HPDE6-E6E7 (cell line): ENCODE data around the gene FOXL1.

Experiments
- DNase-seq: peaks from one replicate; pipeline ENCODE4 v3.0.0; 2011; ENCODE audit warnings: missing footprints; ENCODE audit errors: extremely low spot score

The FOXL1 gene

DNA sequence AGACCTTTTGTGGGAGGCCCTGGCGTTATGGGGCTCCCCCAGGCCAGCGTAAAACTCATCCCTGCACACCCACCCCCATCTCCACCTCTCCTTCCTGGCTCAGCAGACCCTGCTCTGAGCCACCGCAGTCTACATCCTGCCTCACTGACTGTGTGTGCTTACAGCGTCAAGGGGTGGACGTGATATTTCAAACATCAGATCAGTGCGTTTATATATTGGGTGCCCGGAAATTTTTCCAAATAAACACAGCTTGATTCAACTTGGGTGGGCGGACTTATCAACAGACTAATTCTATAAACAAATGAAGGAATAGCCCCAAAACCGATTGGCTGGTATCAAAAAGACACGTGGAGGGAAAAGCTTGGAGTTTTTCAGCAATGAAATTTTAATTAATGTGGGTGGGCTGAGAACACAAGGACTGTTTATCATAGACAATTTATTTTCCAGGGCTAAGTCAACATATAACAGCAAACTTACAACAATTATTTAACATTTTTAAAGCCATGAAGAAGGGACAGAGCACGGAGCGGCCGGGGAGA lies at the start of gene FOXL1:
TSS of gene FOXL1 (plus strand) at position 489 of the 539 bp plus-strand sequence. CDS start 175 bp downstream, outside the sequence.
- DNase-seq = no peak

DNA sequence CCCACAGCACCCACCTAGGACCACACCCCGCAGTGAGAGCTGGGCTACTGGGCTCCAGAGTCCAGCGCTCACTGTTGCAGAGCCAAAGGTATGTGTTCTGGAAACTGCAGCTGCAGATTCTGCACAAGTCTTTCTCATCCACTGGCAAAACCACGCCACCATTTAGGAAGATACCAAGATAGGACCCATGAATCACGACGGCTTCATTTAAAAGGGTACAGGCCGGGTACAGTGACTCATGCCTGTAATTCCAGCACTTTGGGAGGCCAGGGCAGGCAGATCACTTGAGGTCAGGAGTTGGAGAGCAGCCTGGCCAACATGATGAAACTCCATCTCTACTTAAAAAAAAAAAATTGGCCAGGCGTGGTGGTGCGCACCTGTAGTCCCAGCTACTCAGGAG lies 49.2 kb upstream of the FOXL1 start:
- no peak for DNase-seq

DNA sequence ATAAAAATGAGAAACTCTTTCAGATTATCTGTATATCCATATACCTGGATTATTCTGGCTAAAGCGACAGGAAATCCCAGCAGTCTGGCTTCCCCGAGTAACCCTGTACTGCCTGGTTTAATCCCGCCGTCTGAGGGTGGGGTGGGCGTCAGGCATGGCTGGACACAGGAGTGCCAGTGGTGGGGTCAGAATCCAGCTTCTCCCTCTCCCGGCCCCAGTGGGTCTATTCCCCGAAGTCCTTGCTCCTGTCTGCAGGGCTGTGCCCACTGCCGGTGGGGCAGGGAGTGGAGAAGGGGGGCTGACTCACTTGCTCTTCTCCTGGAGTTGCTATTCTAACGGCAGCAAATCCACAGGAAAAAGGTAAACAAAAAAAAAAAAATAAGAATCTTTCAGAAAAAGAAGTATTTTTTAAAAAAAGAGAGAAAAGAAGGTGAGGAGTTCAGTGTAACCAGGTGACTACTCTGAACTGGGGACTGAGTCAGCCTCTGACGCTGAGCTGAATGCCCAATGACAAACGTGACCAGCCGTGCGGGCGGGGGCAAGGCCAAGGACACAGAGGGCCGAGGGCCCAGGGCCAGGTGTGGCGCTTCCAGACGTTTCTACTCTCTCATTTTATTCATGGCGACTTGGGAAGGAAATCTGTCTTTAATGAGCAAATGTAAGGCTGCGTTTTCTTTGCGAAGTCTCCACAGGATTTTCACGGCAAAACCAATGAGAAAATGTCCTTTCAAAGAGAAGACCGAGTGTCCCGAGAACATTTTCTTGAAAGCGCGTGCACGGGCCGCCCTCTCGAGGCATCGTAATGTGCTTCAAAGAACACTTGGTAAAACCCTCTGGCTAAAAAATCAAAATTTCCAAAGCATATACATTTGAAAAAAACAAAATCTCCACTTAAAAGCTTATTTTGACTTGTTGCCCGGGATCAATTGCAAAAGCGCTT lies 47.8 kb upstream of the FOXL1 start:
- no peak for DNase-seq

DNA sequence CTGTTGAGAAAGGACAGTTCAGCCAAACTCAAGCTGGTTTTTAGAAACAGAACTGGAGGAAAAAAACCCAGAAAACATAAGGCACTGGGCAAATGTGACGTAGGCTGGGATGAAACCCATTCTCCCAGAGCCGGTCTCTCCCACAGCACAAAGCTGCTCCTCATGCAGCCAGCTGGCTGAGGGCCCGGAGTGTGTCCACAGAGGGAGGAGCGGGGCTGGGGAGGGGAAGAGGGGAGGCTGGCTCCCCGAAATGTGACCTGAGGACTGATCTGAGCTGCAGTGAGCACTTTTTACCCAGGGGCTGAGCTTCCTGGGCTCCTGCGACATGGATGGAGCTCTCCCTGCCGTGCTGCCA lies 47.2 kb upstream of the FOXL1 start:
- no peak for DNase-seq

DNA sequence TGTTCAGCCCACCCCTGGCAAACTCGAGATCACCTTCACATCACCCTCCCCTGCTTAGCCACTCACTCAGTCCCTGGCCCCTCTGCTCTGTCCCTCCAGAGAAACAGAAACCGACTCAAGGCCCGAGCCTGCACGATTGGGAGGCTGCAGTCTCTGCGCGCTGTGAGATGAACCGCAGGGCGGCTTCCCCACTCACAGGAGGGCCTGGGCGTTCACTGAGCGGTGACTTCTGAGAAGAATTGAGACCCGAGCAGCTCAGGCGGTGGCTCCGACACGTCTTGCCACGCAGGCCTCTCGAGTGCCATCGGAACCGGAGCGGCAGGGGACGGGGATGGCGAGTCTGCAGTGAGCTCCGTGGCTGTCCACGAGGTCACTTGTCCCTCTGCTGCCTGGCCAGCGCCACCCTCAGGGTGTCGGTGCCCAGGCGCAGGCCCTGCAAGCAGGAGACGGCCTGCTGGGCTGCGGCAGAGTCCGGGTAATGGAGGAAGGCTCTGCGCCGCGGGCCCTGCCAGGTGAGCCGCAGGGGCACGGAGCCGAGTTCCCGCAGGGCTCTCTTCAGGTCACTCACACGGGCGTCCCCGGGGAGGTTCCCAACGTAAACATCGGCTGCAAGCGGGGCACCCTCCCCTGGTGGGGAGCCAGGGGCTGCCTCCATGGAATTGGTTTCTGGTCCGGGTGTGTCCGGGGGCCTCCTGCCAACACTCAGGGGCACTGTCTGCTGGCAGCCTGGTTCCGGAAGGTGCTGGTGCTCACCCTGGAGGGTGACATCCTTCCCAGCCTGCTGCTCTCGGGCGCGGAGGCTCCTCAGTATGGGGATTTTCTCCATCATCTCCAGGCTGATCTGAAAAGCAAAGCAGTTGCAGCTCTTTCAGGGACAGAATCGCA lies 46.5 kb upstream of the FOXL1 start:
- no peak for DNase-seq

DNA sequence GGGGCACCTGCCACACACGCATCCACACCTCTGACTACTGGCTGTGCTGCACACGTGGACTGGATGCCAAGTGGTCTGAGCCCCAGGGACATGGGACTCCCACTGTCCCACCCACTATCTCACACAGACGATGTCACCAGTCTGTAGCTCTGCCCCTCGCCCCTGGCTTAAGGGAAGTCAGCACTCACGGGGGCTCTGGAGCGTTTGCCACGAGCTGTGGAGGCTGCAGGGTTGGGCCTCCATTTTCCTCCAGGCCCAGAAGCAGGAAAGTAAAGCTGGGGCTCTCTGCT lies 45.9 kb upstream of the FOXL1 start:
- DNase-seq = no peak

DNA sequence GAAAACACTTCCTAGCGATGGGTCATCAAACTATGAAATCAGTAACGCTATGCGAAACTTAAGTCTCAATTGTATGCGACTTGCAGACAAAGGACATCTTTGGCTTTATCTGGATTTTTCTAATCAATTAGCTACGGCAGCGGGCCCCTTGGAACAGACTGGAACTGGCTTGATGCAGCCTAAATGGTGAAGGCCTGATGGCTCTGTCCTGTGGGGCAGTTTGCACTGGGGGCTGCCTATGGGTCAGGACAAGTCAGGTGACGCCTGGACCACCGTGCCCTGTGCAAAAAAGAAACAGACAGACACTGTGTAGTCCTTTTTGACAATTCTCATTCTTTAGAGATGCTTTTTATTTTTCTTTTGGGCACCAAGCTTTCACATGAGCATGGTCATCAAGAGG lies 45.3 kb upstream of the FOXL1 start:
- no peak for DNase-seq

DNA sequence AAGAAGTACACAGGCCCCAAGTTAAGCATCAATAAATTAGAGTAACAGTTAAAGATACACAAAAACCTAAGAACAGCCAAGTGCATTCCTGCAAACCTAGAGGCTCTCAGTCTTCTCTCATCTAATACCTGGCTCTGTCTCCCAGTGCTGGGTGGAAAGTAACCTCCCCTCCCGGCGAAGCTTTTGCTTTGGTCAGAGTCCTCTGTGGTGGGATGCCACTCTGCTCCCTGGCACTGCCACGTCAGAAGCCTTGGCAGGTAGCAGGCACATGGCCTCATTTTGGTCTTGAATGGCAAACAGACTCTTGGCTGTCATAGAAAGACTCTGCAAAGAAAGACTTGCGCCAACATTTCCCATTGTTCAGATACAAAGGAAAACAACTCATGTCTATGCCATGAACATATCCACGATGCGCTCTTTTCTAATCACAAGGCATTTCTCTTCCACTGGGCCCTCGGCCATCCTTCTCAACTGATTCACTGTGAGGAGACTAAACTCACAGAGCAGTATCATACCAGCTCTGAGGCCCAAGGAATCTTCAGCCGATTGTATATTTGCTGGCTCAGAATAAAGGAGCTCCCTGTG lies 44.5 kb upstream of the FOXL1 start:
- DNase-seq = no peak

DNA sequence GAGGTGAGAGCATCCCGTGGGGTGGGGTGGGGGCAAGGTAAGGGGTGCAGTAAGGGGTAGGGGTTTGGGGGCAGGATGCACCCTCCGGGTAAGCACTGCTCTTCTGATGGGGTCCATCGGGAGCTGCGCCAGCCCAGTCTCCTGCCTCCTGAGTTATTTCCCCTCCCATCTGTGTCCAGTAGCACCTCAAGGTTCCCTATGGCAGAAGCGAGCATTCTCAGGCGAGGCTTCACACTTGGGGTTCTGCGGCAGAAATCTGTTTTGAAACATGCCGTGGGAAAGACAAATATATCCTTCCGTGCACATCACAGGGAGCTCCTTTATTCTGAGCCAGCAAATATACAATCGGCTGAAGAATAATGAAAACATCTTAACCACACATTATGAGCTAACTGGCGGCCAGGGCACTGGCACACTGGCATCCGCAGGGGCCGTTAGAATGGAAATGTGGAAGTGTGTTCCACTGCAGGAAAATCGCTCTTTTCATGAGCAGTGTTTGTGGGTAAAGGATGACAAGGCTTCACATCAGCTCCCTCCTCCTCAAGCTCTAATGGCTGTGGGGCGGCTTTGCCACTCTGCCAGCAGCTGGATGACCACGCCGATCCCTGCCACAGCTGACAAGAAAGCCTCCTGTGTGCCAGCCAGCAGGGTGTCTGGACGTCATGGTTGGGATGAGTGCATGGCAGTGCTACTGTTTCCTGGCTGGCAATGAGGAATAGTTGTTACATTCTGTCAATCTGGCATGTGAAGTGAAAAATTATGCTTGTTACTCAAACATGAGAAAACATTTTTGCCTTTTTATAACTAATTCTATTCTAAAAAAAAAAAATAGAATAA lies 43.4 kb upstream of the FOXL1 start:
- no peak for DNase-seq

DNA sequence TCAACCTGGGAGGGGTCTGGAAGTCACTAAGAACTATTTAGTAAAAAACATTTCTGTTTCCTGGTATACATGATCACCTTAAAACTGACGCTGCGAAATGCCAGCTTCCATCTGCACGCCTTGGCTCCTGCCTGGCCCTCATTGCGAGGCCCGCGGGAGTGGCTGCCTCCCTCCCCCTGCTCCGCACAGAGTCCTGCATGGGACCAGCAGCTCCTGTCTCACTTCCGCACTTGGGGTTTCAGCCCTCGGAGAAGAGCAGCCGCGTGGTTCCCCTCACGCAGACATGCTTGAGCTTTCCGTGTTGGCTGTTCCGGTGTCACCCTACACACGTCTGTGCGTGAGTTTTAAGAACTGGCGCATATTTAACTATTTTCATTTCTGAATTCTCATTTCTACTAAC lies 41.7 kb upstream of the FOXL1 start:
- no peak for DNase-seq

DNA sequence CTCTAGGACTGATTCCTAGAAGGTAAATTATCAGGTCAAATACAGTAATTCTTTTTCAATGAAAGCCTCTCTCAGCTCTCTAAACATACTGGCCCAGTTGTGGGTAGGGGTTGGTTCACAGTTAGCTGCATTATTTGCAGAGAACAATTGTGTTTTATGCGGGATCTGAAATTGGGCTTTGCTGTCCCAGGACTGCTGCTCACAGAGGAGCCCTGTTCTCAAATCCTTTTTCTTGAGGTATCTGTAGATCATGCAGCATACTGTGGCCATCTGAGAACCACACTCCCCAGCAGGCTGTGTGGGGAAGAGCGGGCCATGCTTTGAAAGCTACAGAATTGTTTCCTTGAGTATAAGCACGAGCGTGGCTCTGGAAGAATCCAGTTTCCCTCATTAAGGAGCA lies 40.9 kb upstream of the FOXL1 start:
- DNase-seq = no peak

DNA sequence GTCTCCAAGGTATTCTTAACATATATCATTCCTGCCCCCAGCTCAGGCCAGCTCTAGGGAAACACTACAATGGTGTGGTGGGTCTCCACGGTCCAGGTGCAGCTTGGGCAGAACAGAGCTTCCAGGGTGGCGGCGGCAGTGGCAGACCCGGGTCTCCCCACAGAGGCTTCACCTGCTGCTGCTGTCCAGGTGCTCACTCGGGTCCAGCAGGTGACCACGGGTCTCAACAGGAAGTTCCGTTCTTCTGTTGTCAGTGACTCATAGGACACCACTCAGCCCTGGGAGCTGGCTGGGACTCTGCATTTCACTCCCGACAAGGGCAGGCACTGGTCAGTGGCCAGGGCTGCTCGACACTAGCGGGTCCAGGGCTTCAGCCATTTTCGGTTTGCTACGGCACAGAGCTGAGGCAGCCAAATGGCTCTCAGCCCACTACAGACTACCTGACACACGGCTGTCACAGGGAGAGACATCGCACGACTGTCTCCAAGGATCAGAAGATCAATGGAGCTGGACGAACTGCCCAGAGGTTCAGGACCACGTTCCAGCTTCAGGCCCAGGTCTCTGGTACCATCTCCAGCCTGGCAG lies 40.1 kb upstream of the FOXL1 start:
- no peak for DNase-seq

DNA sequence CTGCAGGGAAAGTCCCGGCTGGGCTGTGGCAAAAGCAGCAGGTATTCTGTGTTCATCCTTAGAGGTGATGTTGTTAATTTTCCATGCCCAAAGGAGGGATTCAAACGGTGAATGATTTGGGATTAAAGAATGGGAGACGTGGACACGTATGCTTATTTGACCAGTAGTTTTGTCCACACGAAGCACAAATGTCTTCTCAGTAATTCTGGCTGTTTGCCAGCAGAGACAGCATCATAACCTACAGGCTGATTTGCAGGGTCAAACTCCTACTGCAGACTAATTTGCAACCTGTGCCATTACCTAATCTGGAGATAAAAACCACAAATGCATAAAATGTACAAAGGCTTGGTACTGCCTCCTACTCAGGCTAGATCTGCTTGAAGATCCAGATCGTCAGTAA lies 37.5 kb upstream of the FOXL1 start:
- DNase-seq = no peak

DNA sequence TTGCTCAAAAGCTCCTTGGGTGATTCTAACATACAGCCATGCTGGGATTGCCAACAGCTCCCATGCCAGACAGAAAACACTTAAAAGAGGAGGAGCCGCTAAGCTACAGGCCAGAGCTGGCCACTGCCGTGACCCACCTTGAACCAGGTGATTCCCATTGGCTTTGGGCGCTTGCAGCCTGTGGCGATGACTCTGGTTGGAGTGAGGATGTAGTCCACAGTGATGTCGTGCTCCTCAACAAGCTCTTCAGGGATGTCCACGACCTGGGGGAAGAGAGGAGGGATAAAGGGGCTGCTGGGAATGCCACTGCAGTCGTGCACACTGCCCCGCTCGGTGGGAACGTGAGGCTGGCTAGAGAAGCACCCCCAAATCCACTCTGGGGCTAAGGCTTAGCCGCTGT lies 36.8 kb upstream of the FOXL1 start:
- no peak for DNase-seq

DNA sequence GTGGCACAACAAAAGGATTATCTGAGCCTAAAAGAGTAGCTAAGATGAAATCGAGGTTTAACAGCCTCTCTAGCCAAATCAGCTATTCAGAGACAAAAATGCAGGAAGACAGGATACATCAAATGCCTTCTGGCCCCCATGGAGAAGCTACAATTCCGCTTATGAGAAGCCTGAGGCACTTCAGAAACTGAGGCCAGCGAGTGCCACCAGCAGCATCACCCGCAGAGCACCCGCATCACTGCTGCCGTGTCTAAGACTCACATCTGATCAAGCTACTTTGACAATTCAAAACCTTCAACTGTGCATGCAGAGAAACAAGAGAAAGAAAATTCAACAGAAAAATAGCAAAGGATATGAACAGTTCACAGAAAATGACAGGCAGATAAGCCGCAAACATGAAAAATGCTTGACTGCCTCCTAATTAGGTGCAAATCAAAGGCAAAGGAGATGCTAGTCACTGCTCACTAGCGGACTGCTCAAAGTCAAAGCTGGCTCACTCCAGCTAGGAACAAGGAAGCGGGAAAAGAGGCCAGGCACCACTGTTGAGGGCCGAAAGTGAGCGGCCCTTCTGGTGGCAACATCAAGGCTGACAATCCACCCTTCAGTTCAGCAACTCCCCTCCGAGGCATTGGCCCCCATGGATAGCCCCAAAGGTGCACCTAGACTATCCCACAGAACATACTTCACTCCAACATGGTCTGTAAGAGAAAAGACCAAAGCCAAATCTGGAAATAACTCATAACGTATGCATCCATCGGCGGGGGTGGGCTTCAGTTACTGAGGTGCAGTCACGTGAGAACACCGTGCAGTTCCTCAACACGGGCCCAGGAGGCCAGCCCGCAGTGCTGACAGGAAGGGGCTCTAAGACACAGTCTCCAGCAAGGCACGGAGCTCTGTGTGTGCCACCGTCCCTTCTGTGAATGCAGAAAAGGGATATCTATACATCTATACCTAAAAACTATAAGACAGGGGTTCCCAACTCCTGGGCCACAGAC lies 35.3 kb upstream of the FOXL1 start:
- DNase-seq = no peak

DNA sequence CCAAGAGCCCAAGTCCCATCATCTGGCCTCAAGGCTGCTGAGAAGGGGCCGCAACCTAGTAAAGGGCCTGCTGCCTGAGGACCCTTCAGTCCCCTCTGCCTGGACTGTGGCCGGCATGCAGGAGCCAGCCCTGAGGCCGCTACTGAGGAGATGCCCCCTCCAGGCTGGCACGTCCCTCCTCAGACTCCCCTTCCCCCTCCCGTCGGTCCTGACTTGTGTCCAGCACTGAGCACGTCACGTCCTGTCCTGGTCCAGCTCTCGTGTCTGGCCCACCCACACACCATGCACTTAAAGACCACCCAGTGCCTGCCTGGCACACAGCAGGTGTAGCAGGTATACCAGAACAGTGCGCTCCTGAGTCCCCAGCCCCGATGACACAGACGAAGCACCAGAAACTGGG lies 32.9 kb upstream of the FOXL1 start:
- DNase-seq = no peak

DNA sequence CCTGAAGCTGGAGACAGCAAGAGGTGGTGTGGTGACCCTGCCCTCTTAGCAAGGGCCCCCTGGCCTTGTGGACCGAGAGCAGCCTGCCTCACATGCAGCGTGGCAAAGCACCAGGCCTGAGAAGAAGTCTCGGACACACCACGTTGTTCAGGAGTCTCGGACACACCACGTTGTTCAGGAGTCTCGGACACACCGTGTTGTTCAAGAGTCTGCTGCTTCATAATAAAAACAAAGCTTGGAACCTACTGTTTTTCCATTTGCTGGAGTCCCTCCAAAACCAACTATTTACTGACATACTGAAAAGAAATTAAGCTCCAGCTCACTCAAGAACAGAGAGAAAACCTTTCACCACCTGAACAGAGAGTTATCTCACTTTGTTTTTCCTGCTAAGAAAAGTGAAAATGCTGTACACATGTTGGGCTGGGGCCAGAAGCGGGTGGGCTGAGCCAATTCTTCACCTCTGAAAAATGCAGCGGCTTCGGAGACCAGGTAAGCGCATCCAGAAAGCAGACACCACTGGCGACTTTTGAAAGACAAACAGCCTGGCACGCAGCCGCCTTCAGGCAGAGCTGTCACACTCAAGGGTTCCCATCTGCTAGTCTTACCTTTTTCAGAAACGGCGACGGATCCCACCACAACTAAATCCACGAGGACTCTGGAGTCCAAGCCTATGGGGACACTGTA lies 32.3 kb upstream of the FOXL1 start:
- no peak for DNase-seq

DNA sequence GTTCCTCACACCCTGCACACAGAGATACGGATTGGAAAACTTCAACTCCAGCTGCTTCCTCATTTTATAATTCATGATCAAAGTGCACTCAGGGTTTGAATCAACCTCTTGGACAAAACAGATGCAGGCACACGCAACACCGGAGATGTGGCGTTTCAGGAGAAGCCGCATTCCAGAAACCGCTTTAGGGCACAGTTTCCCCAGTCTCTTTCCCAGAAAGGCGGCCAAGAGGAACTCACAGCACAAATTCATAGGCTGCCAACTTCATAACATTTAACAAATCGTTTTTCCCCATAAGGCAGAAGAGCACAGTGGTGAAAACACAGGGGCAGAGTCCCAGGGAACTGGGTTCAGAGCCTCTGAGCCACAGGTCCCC lies 31.7 kb upstream of the FOXL1 start:
- no peak for DNase-seq

DNA sequence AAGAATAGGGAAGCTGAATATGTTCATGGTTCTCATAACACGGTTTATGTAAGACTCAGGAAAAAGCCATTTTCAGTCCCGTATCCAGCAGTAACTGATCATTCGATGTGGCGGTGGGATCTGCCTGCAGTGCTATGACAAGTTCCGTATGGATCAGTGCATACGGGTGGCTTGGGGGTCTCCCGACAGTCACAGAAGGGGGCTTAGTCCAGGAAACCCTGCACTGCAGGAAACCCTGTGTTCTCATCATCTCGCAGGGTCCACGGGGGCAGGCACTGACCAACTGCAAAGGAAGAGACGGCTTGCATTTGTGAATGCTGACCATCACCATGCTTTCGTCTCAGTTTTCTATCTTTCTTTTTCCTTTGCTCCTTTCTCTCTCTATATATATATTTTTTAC lies 31.1 kb upstream of the FOXL1 start:
- DNase-seq = no peak
